Stomach (tissue), 9 donors: ENCODE results near the gene EIF4H. TPM values are rescaled to one million over a fixed set of nuclear protein-coding genes. Genes with fewer than 3 reads are reported as not detected.
A peak's percentile ranks its signal among the peaks of the same experiment; 100 is the strongest.

Source experiments
- DNase-seq, 2 donors: peaks; one replicate each; pipeline versions ENCODE4 v3.0.0 to v3.0.0-alpha.2; 2013 to 2019
- H3K27ac ChIP-seq, 5 donors: fragments of 200-600 bp in 4 of 5; sonication (generic) in 4 of 5; one replicate each; pipeline ENCODE4 v1.5.1; 2013 to 2019; ENCODE audit warnings: mild to moderate bottlenecking in 1 of 5, moderate library complexity in 1 of 5
- H3K27me3 ChIP-seq, 3 donors: fragments of 200-600 bp; sonication (generic); one replicate each; pipeline ENCODE4 v1.5.1; 2017 to 2019; ENCODE audit warnings: mixed run types in 1 of 3
- H3K36me3 ChIP-seq, 4 donors: fragments of 200-600 bp; sonication (generic); 1 replicate in 3 of 4; 2 replicates in 1 of 4; pipeline ENCODE4 v1.5.1; 2016 to 2019
- H3K4me1 ChIP-seq, 4 donors: fragments of 200-600 bp; sonication (generic); one replicate each; pipeline ENCODE4 v1.5.1; 2016 to 2019
- H3K4me3 ChIP-seq, 4 donors: fragments of 200-600 bp; sonication (generic) in 3 of 4; one replicate each; pipeline ENCODE4 v1.5.1; 2016 to 2019; ENCODE audit warnings: mild to moderate bottlenecking in 1 of 4
- H3K9me3 ChIP-seq, 4 donors: fragments of 200-600 bp; sonication (generic); one replicate each; pipeline ENCODE4 v1.5.1; 2016 to 2019
- EP300 ChIP-seq: sonication (generic); formaldehyde crosslinking; IDR thresholded peaks from one replicate; pipeline ENCODE4 v1.6.1; 2017; ENCODE audit warnings: antibody characterized with exemption
- POLR2A ChIP-seq, 4 donors: fragments of 450-650 bp; IDR thresholded peaks; one replicate each; pipeline ENCODE4 v1.6.1; 2016; ENCODE audit warnings: antibody characterized with exemption in 4 of 4, control low read depth in 2 of 4, mild to moderate bottlenecking in 1 of 4, moderate library complexity in 1 of 4
- POLR2AphosphoS5 ChIP-seq, 3 donors: sonication (generic); formaldehyde crosslinking; IDR thresholded peaks; one replicate each; pipeline ENCODE4 v1.6.1; 2016; ENCODE audit warnings: antibody characterized with exemption in 3 of 3
- WGBS, 5 donors: extraction: QIAGEN DNeasy Blood & Tissue Kit in 3 of 5; methylation state at CpG; one replicate each; pipeline versions ENCODE4 v1.1.5 to v1.1.7; 2013 to 2018; 5-methylcytosine and 5-hydroxymethylcytosine counted together
- intact Hi-C: fragments of 100-400 bp; cut with DNase I; formaldehyde crosslinking; loops from one replicate; pipeline ENCODE4 v1.15.1; 2023; ENCODE audit warnings: low total_unique reads
- polyA plus RNA-seq, 3 donors: library from polyadenylated mRNA; stranded (reverse); fragments of 200-250 nt; gene quantifications; one replicate each; pipeline ENCODE4 v1.2.3, GENCODE V29; 2013
- total RNA-seq, 5 donors: library from RNA; depleted of rRNA; stranded (reverse); fragments of >200 nt; gene quantifications; one replicate each; pipeline versions ENCODE4 v1.1.0 to v1.2.3, GENCODE V29; 2014 to 2016
- TF ChIP-seq, protein P1 (sequence below), 7 experiments: fragments of 450-650 bp in 4 of 7; fragments of 200-600 bp in 3 of 7; sonication (generic) in 3 of 7; IDR thresholded peaks; one replicate each; pipeline ENCODE4 v1.5.1; 2016 to 2019; ENCODE audit warnings: antibody characterized with exemption in 7 of 7, control low read depth in 2 of 7, mild to moderate bottlenecking in 1 of 7
- donor health status: healthy with polysubstance abuse.
- donor health status: Bipolar disorder and iron deficiency.
- donor health status: healthy.

Gene EIF4H
- total and polyA plus RNA-seq, 8 donors = 71.2 to 235 (median 165) TPM

DNA sequence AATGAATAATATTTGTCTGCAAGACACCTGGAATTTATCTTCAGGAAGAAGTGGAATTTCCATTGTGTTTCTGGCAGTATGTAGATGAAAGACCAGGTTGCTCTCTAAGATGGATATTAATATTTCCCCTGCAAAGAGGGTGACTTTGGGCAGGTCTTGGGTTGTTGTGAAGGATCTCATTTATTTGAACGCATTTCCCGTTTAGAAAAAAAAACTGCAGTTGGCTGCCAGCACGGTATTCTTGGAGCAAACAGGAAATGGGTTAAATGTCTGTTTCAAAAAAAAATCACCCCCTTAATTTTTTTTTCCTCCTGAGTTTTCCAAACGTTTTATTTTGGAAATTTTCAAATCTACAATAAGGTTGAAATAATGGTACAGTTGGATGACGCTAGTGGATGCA lies 11.5 kb downstream of the EIF4H start:
- H3K27ac ChIP-seq = peak overlapping the region in 4 of 5 donors; percentile 2 to 56 (median 20)

DNA sequence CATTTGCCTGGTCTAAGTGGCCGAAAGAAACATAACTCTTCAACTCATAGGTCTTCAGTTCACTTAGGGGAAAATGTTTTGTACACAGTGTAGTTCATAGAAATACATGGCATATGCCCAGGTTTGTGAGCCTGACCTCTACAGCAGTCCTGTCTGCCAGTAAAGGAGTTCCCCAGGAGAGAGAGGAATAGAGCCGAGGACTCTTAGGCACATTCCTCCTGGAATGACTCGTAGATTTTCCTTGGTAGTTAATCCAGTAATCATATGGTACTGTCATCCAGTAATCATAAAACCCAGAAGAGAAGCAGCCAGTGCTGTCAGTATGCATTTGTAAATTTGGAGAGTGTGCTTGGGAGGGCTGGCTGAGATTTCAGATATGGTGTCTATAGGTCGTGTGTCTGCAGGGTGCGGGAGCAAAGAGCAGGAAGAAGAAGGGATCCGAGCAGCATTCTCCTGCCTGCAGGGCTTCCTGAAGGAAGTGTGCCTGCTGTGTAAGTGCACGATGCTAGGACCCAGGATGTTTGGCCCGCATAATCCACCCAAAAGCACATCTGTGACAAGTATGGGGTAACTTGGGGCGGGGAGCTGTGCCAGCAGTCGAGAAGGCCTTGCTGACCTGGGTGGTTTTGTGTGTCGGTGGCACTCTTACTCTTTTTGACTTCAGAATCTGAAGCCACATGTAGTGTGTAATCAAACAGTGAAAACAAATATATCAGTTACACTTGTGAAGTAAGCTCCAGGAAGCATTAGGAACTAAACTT lies 13.9 kb downstream of the EIF4H start:
- no peak for DNase-seq
- no peak for TF ChIP-seq POLR2AphosphoS5 (IDR thresholded peaks at IDR 0.05)
- TF ChIP-seq EP300 = no peak
- TF ChIP-seq, protein P1, sequence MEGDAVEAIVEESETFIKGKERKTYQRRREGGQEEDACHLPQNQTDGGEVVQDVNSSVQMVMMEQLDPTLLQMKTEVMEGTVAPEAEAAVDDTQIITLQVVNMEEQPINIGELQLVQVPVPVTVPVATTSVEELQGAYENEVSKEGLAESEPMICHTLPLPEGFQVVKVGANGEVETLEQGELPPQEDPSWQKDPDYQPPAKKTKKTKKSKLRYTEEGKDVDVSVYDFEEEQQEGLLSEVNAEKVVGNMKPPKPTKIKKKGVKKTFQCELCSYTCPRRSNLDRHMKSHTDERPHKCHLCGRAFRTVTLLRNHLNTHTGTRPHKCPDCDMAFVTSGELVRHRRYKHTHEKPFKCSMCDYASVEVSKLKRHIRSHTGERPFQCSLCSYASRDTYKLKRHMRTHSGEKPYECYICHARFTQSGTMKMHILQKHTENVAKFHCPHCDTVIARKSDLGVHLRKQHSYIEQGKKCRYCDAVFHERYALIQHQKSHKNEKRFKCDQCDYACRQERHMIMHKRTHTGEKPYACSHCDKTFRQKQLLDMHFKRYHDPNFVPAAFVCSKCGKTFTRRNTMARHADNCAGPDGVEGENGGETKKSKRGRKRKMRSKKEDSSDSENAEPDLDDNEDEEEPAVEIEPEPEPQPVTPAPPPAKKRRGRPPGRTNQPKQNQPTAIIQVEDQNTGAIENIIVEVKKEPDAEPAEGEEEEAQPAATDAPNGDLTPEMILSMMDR (IDR thresholded peaks at IDR 0.05) = no peak
- TF ChIP-seq POLR2A (IDR thresholded peaks at IDR 0.05) = no peak
- intact Hi-C loops = no loop called here
- Histone ChIP-seq H3K4me1 (peaks cover 39 to 63% (median 54%) of the 10 kb centered on the region in 4 donors), H3K9me3 (no peaks in the 10 kb centered on the region), H3K27ac (peak overlapping the region in 4 of 5 donors; percentile 2 to 65 (median 46)), H3K4me3 (no peak overlapping the region), H3K36me3 (peaks cover 53 to 63% (median 59%) of the 10 kb centered on the region in 4 donors), H3K27me3 (no peaks in the 10 kb centered on the region)
- WGBS, 5 donors = 29 to 54% (median 33%) methylated on average over 11 of the region's 11 CpGs

More for the DNA sequence above, 11.5 kb downstream of the EIF4H start:
- no peak for DNase-seq
- no peaks in the 10 kb centered on the region for H3K27me3 ChIP-seq
- 6 to 10% (median 8%) methylated on average over 5 of the region's 5 CpGs for WGBS, 5 donors
- TF ChIP-seq POLR2AphosphoS5 (IDR thresholded peaks at IDR 0.05) (no peak), POLR2A (IDR thresholded peaks at IDR 0.05) (no peak), EP300 (no peak)
- TF ChIP-seq, protein P1 (IDR thresholded peaks at IDR 0.05) = no peak
- H3K9me3 ChIP-seq = no peaks in the 10 kb centered on the region
- H3K4me1 ChIP-seq = peaks cover 61 to 88% (median 77%) of the 10 kb centered on the region in 4 donors
- intact Hi-C loops = no loop called here
- H3K36me3 ChIP-seq = peaks cover 31 to 50% (median 41%) of the 10 kb centered on the region in 4 donors
- H3K4me3 ChIP-seq = peak overlapping the region in 1 of 4 donors; percentile 15

DNA sequence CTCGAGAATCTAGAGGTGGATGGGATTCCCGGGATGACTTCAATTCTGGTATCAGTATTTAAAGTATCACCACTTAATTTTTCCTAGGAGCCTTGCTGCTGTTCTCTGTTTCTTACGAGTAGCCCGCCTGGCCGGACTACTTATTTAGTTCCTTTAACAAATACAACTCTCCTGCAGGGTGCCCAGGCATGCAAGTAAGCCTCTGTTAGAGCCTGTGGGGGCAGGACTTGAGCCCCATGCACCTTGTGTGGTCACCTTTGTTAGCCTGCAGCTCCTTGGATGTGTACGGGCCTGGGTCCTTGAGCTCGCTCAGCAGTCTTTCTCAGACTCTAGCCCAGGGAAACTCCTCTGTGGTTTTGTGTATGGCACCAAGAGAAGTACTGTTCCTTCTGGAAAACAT lies 16.1 kb downstream of the EIF4H start:
- 84 to 95% (median 91%) methylated on average over 7 of the region's 7 CpGs for WGBS, 5 donors
- intact Hi-C loops = no loop called here
- TF ChIP-seq, protein P1 (IDR thresholded peaks at IDR 0.05) = no peak
- no peak for TF ChIP-seq POLR2AphosphoS5 (IDR thresholded peaks at IDR 0.05)
- no peak for TF ChIP-seq POLR2A (IDR thresholded peaks at IDR 0.05)
- H3K4me1 ChIP-seq = peaks cover 28 to 41% (median 36%) of the 10 kb centered on the region in 4 donors
- H3K27me3 ChIP-seq = no peaks in the 10 kb centered on the region
- H3K4me3 ChIP-seq = no peak overlapping the region
- H3K36me3 ChIP-seq = peaks cover 72 to 84% (median 81%) of the 10 kb centered on the region in 4 donors
- DNase-seq = no peak
- no peak overlapping the region for H3K27ac ChIP-seq
- no peaks in the 10 kb centered on the region for H3K9me3 ChIP-seq

DNA sequence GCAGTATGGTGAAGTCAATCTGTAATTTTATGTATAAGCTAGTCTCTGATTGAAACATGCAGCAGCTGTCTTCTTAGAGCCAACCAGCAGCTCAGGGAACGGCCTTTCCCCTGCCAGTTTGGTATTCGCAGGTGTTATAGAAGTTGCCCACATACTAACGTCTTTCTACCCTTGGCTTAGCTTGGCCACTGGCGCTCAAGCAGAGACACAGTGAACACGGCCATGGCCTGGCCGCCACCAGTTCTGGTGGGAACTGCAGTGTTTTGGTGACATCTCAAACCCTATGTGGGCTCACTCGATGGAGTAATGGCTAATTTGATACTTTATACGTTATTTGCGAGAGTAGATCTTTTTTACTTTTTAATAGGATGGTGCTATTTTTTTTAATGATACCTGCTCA lies 17.1 kb downstream of the EIF4H start:
- no peaks in the 10 kb centered on the region for H3K9me3 ChIP-seq
- 88 to 93% (median 92%) methylated on average over 9 of the region's 9 CpGs for whole genome bisulfite sequencing, 5 donors
- intact Hi-C loops = no loop called here
- TF ChIP-seq EP300 (no peak), POLR2A (IDR thresholded peaks at IDR 0.05) (no peak)
- no peak overlapping the region for H3K4me3 ChIP-seq
- peaks cover 79 to 94% (median 90%) of the 10 kb centered on the region in 4 donors for H3K36me3 ChIP-seq
- no peak overlapping the region for H3K27ac ChIP-seq
- H3K27me3 ChIP-seq = no peaks in the 10 kb centered on the region
- peaks cover 21 to 32% (median 27%) of the 10 kb centered on the region in 4 donors for H3K4me1 ChIP-seq
- DNase-seq = no peak

DNA sequence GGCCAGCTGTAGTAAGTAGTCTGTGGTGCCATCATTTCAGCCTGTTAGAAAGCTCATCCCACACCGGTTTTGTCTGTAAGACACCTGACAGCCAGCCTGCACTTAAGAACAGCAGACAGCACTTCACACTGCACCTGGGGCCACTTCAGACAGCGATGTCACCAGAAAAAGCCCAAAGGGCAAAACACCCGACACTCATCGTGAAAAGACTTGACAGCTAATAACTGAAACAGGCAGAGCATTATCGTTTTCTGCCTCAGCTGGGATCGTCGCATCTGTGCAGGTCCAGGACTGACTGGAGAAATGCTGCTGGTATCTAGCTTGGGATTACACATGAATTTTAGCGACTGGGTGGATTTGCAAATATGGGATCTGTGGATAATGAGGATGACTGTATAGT lies 18.9 kb downstream of the EIF4H start:
- no peaks in the 10 kb centered on the region for H3K27me3 ChIP-seq
- H3K4me3 ChIP-seq = no peak overlapping the region
- TF ChIP-seq POLR2A (IDR thresholded peaks at IDR 0.05) (no peak), POLR2AphosphoS5 (IDR thresholded peaks at IDR 0.05) (no peak), EP300 (no peak)
- TF ChIP-seq, protein P1 (IDR thresholded peaks at IDR 0.05) = no peak
- DNase-seq = no peak
- intact Hi-C loops = no loop called here
- WGBS, 5 donors = 89 to 93% (median 90%) methylated on average over 8 of the region's 8 CpGs
- no peak overlapping the region for H3K27ac ChIP-seq
- peaks cover 72 to 97% (median 96%) of the 10 kb centered on the region in 4 donors for H3K36me3 ChIP-seq
- peaks cover 6 to 13% (median 9%) of the 10 kb centered on the region in 4 donors for H3K4me1 ChIP-seq
- H3K9me3 ChIP-seq = no peaks in the 10 kb centered on the region
